CD4-positive, alpha-beta T cell treated with Interleukin-12 subunit alpha and Interleukin-12 subunit beta, for 1 hour (primary cell): Measurements from ENCODE around the gene ANKS1A.

ENCODE experiments used
- DNase-seq: peaks from one replicate; pipeline ENCODE4 v3.0.0-alpha.2; 2020

Gene ANKS1A

GRCh38 chr6:35025232-35026188, 136.5 kb downstream of the ANKS1A start:
- DNase-seq: no peak

GRCh38 chr6:35026434-35027222, 137.6 kb downstream of the ANKS1A start:
- no peak for DNase-seq

GRCh38 chr6:35027807-35028206, 138.8 kb downstream of the ANKS1A start:
- DNase-seq: no peak

GRCh38 chr6:35028781-35029769, 140.0 kb downstream of the ANKS1A start:
- no peak for DNase-seq

GRCh38 chr6:35030099-35030498, 141.0 kb downstream of the ANKS1A start:
- no peak for DNase-seq

- no peak for DNase-seq
Measured at GRCh38 chr6:35031611-35032529, 142.8 kb downstream of the ANKS1A start.

GRCh38 chr6:35033683-35034082, 144.6 kb downstream of the ANKS1A start:
- DNase-seq: no peak

- DNase-seq: no peak
Measured at GRCh38 chr6:35034411-35035191, 145.5 kb downstream of the ANKS1A start.

GRCh38 chr6:35035481-35036030, 146.5 kb downstream of the ANKS1A start:
- DNase-seq: no peak

- no peak for DNase-seq
Measured at GRCh38 chr6:35036059-35036827, 147.2 kb downstream of the ANKS1A start.

GRCh38 chr6:35036828-35037663, 148.0 kb downstream of the ANKS1A start:
- no peak for DNase-seq

GRCh38 chr6:35037664-35038038, 148.6 kb downstream of the ANKS1A start:
- no peak for DNase-seq

- DNase-seq: no peak
Measured at GRCh38 chr6:35038076-35038475, 149.0 kb downstream of the ANKS1A start.

GRCh38 chr6:35040398-35040797, 151.3 kb downstream of the ANKS1A start:
- DNase-seq: no peak

GRCh38 chr6:35041086-35041861, 152.2 kb downstream of the ANKS1A start:
- DNase-seq: no peak

- no peak for DNase-seq
Measured at GRCh38 chr6:35042031-35042815, 153.2 kb downstream of the ANKS1A start.
